Measurements from ENCODE around the gene DOK7. TPM values are rescaled to one million over a fixed set of nuclear protein-coding genes. Genes with fewer than 3 reads are reported as not detected.

The DOK7 gene
- total RNA-seq, 1 experiment from 2014 or later, result 7.6 TPM

- ChIA-PET CTCF (no interaction called here), POLR2A (ENCODE audit: unreplicated experiment) (no interaction called here)
- intact Hi-C loops (cut with micrococcal nuclease; ENCODE audit: unreplicated experiment), result no loop called here
- DNase-seq, result no peak
- Histone ChIP-seq H3K4me2 (no peak overlapping the region), H3K4me1 (replicated peaks; ENCODE audit: insufficient read depth) (no peaks in the 10 kb centered on the region), H3K27ac (no peak overlapping the region), H3K4me3 (no peak overlapping the region), H3K79me2 (ENCODE audit: low read depth) (no peaks in the 10 kb centered on the region), H3K36me3 (ENCODE audit: low read depth) (no peaks in the 10 kb centered on the region), H2AFZ (no peak overlapping the region), H4K20me1 (ENCODE audit: insufficient read depth) (no peaks in the 10 kb centered on the region), H3K9me3 (ENCODE audit: insufficient read depth, low read depth) (no peaks in the 10 kb centered on the region), H3K9me2 (ENCODE audit: insufficient read depth) (no peaks in the 10 kb centered on the region), H3K27me3 (ENCODE audit: insufficient read depth, low read depth) (no peaks in the 10 kb centered on the region), H3F3A (ENCODE audit: insufficient read depth, low read depth) (no peaks in the 10 kb centered on the region)
- no TSS peak for BruUV-seq (replicated peaks)
- TF ChIP-seq EZH2 (IDR thresholded peaks at IDR 0.05; ENCODE audit: low read depth), result no peak
- TF ChIP-seq, protein P1, sequence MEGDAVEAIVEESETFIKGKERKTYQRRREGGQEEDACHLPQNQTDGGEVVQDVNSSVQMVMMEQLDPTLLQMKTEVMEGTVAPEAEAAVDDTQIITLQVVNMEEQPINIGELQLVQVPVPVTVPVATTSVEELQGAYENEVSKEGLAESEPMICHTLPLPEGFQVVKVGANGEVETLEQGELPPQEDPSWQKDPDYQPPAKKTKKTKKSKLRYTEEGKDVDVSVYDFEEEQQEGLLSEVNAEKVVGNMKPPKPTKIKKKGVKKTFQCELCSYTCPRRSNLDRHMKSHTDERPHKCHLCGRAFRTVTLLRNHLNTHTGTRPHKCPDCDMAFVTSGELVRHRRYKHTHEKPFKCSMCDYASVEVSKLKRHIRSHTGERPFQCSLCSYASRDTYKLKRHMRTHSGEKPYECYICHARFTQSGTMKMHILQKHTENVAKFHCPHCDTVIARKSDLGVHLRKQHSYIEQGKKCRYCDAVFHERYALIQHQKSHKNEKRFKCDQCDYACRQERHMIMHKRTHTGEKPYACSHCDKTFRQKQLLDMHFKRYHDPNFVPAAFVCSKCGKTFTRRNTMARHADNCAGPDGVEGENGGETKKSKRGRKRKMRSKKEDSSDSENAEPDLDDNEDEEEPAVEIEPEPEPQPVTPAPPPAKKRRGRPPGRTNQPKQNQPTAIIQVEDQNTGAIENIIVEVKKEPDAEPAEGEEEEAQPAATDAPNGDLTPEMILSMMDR (conservative IDR thresholded peaks at IDR 0.05), result no peak
These were observed 32.9 kb downstream of the DOK7 start for GRCh38 chr4:3496021-3496420.

DNA sequence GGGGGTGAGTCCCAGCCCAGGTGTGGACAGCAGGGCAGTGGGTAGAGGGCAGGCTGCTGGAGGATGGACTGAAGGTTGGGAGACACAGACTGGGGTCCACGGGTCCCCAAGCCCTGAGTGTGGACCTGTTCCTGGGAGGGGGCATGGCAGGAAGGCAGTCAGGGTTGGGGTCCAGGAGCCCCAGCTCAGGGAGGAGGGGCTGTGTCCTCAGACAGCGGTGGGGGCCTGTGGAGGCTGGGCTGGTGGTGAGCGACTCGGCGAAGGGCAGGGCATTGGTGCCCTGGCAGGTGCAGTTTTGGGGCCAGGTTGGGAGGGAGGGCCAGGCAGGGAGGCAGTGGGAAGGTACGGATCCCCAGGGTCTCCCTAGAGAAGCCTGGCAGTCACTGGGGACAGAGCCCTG is 34.0 kb downstream of the DOK7 start:
- Histone ChIP-seq H3K27ac (no peak overlapping the region), H3K9me2 (ENCODE audit: insufficient read depth) (no peaks in the 10 kb centered on the region), H3K36me3 (ENCODE audit: low read depth) (no peaks in the 10 kb centered on the region), H3F3A (ENCODE audit: insufficient read depth, low read depth) (no peaks in the 10 kb centered on the region), H2AFZ (no peak overlapping the region), H3K27me3 (ENCODE audit: insufficient read depth, low read depth) (no peaks in the 10 kb centered on the region), H3K4me1 (replicated peaks; ENCODE audit: insufficient read depth) (no peaks in the 10 kb centered on the region), H4K20me1 (ENCODE audit: insufficient read depth) (no peaks in the 10 kb centered on the region), H3K79me2 (ENCODE audit: low read depth) (no peaks in the 10 kb centered on the region), H3K9me3 (ENCODE audit: insufficient read depth, low read depth) (no peaks in the 10 kb centered on the region), H3K4me2 (no peak overlapping the region), H3K4me3 (no peak overlapping the region)
- TF ChIP-seq EZH2 (IDR thresholded peaks at IDR 0.05; ENCODE audit: low read depth), result no peak
- TF ChIP-seq, protein P1 (conservative IDR thresholded peaks at IDR 0.05), result no peak
- DNase-seq, result no peak
- no TSS peak for BruUV-seq (replicated peaks)
- CTCF ChIA-PET, result no interaction called here
- intact Hi-C loops (cut with micrococcal nuclease; ENCODE audit: unreplicated experiment), result no loop called here
- POLR2A ChIA-PET (ENCODE audit: unreplicated experiment), result no interaction called here

- Histone ChIP-seq H4K20me1 (ENCODE audit: insufficient read depth) (no peaks in the 10 kb centered on the region), H3K79me2 (ENCODE audit: low read depth) (no peaks in the 10 kb centered on the region), H3K9me3 (ENCODE audit: insufficient read depth, low read depth) (no peaks in the 10 kb centered on the region), H3K9me2 (ENCODE audit: insufficient read depth) (no peaks in the 10 kb centered on the region), H3F3A (ENCODE audit: insufficient read depth, low read depth) (no peaks in the 10 kb centered on the region), H3K4me3 (no peak overlapping the region), H3K27me3 (ENCODE audit: insufficient read depth, low read depth) (no peaks in the 10 kb centered on the region), H3K4me1 (replicated peaks; ENCODE audit: insufficient read depth) (no peaks in the 10 kb centered on the region), H3K4me2 (no peak overlapping the region), H2AFZ (no peak overlapping the region), H3K36me3 (ENCODE audit: low read depth) (no peaks in the 10 kb centered on the region), H3K27ac (no peak overlapping the region)
- ChIA-PET CTCF (no interaction called here), POLR2A (ENCODE audit: unreplicated experiment) (no interaction called here)
- no TSS peak for BruUV-seq (replicated peaks)
- no peak for TF ChIP-seq EZH2 (IDR thresholded peaks at IDR 0.05; ENCODE audit: low read depth)
- TF ChIP-seq, protein P1 (conservative IDR thresholded peaks at IDR 0.05), result no peak
- DNase-seq, result no peak
- intact Hi-C loops (cut with micrococcal nuclease; ENCODE audit: unreplicated experiment), result no loop called here
These were observed 34.6 kb downstream of the DOK7 start for GRCh38 chr4:3497523-3498389.

Measured in PC-9 (cell line).